ENCODE data around the gene CENPU.

Gene CENPU

DNA sequence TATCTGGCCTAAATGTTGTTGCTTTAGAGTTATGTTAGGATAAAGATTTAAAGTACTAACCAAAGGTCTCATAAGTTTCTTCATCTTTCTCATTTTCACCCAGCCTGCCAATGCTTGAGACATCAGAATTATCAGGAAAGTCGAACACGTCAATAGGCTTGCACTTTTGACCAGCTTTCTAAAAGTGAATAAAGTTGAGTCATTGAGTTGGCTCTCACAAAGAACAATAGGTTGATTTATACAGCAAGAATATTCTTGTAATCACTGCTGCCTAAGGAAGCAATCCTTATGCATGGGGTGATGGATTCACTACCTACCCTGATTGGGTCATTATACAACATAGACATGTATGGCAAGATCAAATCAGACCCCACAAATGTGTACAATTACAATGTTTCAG, 5.0 kb downstream of the CENPU start:
- no peak overlapping the region for H2AFZ ChIP-seq (ENCODE audit: low read depth)
- H3K27ac ChIP-seq = no peak overlapping the region
- TF ChIP-seq, protein P1, sequence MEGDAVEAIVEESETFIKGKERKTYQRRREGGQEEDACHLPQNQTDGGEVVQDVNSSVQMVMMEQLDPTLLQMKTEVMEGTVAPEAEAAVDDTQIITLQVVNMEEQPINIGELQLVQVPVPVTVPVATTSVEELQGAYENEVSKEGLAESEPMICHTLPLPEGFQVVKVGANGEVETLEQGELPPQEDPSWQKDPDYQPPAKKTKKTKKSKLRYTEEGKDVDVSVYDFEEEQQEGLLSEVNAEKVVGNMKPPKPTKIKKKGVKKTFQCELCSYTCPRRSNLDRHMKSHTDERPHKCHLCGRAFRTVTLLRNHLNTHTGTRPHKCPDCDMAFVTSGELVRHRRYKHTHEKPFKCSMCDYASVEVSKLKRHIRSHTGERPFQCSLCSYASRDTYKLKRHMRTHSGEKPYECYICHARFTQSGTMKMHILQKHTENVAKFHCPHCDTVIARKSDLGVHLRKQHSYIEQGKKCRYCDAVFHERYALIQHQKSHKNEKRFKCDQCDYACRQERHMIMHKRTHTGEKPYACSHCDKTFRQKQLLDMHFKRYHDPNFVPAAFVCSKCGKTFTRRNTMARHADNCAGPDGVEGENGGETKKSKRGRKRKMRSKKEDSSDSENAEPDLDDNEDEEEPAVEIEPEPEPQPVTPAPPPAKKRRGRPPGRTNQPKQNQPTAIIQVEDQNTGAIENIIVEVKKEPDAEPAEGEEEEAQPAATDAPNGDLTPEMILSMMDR (conservative IDR thresholded peaks at IDR 0.05; ENCODE audit: low read depth, low read length) = no peak
- no peaks in the 10 kb centered on the region for H4K20me1 ChIP-seq (ENCODE audit: insufficient read depth)
- no peak overlapping the region for H3K9ac ChIP-seq
- H3K36me3 ChIP-seq (ENCODE audit: insufficient read depth) = peaks cover 28% of the 10 kb centered on the region; the same call in 1 of the 2 replicates
- peaks cover 92% of the 10 kb centered on the region for H3K79me2 ChIP-seq (ENCODE audit: insufficient read depth, low read depth)
- peaks cover 35% of the 10 kb centered on the region for H3K4me1 ChIP-seq (ENCODE audit: low read depth, poor library complexity, severe bottlenecking)
- no peak overlapping the region for H3K4me3 ChIP-seq (IDR thresholded peaks at IDR 0.05; ENCODE audit: insufficient read depth, low read depth, low read length)
- H3K27me3 ChIP-seq (ENCODE audit: insufficient read depth, low read depth) = no peaks in the 10 kb centered on the region
- H3K4me2 ChIP-seq = no peak overlapping the region

DNA sequence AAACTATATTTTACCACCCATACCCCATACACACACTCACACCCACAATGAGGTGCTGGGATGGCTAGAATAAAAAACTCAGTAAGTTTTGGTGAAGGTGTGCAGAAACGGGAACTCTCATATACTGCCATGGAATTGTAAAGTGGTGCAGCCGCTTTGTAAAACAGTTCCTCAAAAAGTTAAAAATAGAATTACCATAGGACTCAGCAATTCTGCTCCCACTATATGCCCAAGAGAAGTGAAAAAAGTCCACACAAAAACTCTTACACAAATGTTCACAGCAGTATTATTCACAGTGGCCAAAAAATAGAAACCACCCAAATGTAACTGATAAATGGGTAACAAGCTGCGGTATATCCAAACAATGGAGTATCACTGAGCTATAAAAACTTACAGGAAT, 6.5 kb downstream of the CENPU start:
- Histone ChIP-seq H2AFZ (ENCODE audit: low read depth) (no peak overlapping the region), H3K27me3 (ENCODE audit: insufficient read depth, low read depth) (no peaks in the 10 kb centered on the region), H3K36me3 (ENCODE audit: insufficient read depth) (peaks cover 28% of the 10 kb centered on the region; the same call in 1 of the 2 replicates), H4K20me1 (ENCODE audit: insufficient read depth) (no peaks in the 10 kb centered on the region), H3K4me3 (IDR thresholded peaks at IDR 0.05; ENCODE audit: insufficient read depth, low read depth, low read length) (no peak overlapping the region), H3K4me2 (no peak overlapping the region), H3K79me2 (ENCODE audit: insufficient read depth, low read depth) (peaks cover 81% of the 10 kb centered on the region), H3K27ac (no peak overlapping the region), H3K9ac (no peak overlapping the region), H3K4me1 (ENCODE audit: low read depth, poor library complexity, severe bottlenecking) (peaks cover 36% of the 10 kb centered on the region)
- TF ChIP-seq, protein P1 (conservative IDR thresholded peaks at IDR 0.05; ENCODE audit: low read depth, low read length) = no peak

DNA sequence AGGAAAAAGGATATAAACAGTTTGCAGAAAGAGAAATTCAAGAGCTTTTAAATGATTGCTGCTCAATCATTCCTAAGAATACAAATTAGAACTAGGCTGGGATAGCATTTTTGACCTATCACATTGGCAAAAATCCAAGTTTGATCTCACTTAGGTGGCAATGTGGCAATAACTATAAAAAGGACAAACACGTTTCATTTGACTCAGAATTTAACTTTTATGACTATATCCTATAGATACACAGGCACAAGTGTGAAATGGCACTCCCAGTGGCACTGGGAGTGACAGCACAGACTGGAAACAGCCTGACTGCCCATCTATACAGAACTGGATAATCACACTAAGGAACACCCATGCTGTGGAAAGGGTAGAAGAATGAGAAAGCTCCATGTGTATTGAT, 11.1 kb downstream of the CENPU start:
- Histone ChIP-seq H3K9ac (no peak overlapping the region), H4K20me1 (ENCODE audit: insufficient read depth) (no peaks in the 10 kb centered on the region), H3K4me2 (no peak overlapping the region), H2AFZ (ENCODE audit: low read depth) (no peak overlapping the region), H3K27ac (no peak overlapping the region), H3K36me3 (ENCODE audit: insufficient read depth) (peaks cover 23% of the 10 kb centered on the region; the same call in 1 of the 2 replicates), H3K79me2 (ENCODE audit: insufficient read depth, low read depth) (peaks cover 74% of the 10 kb centered on the region), H3K4me3 (IDR thresholded peaks at IDR 0.05; ENCODE audit: insufficient read depth, low read depth, low read length) (no peak overlapping the region), H3K4me1 (ENCODE audit: low read depth, poor library complexity, severe bottlenecking) (peaks cover 11% of the 10 kb centered on the region), H3K27me3 (ENCODE audit: insufficient read depth, low read depth) (no peaks in the 10 kb centered on the region)
- TF ChIP-seq, protein P1 (conservative IDR thresholded peaks at IDR 0.05; ENCODE audit: low read depth, low read length) = peak; percentile 51

- H3K27me3 ChIP-seq (ENCODE audit: insufficient read depth, low read depth) = no peaks in the 10 kb centered on the region
- TF ChIP-seq, protein P1 (conservative IDR thresholded peaks at IDR 0.05; ENCODE audit: low read depth, low read length) = no peak
- no peak overlapping the region for H3K27ac ChIP-seq
- H3K4me2 ChIP-seq = no peak overlapping the region
- peaks cover 11% of the 10 kb centered on the region for H3K4me1 ChIP-seq (ENCODE audit: low read depth, poor library complexity, severe bottlenecking)
- no peak overlapping the region for H3K4me3 ChIP-seq (IDR thresholded peaks at IDR 0.05; ENCODE audit: insufficient read depth, low read depth, low read length)
- H3K79me2 ChIP-seq (ENCODE audit: insufficient read depth, low read depth) = peaks cover 61% of the 10 kb centered on the region
- no peaks in the 10 kb centered on the region for H4K20me1 ChIP-seq (ENCODE audit: insufficient read depth)
- no peak overlapping the region for H3K9ac ChIP-seq
- no peak overlapping the region for H2AFZ ChIP-seq (ENCODE audit: low read depth)
- H3K36me3 ChIP-seq (ENCODE audit: insufficient read depth) = peaks cover 19% of the 10 kb centered on the region; the same call in 1 of the 2 replicates
These were observed 12.6 kb downstream of the CENPU start for GRCh38 chr4:184721254-184721653.
